H9 (cell line): ENCODE data around the gene FLVCR1. TPM values are rescaled to one million over a fixed set of nuclear protein-coding genes. Genes with fewer than 3 reads are reported as not detected.

Experiments used
- DNase-seq: peaks from one replicate; pipeline ENCODE4 v3.0.0-alpha.2; 2017
- H2AFZ ChIP-seq: one replicate; pipeline ENCODE4 v1.6.1; 2013; ENCODE audit warnings: mild to moderate bottlenecking, low read length, control low read depth, moderate library complexity
- H2AK5ac ChIP-seq: 2 replicates; pipeline ENCODE4 v1.6.1; 2013; ENCODE audit warnings: low read length, control low read depth, mixed read lengths; ENCODE audit not compliant: insufficient read length
- H2BK120ac ChIP-seq: one replicate; pipeline ENCODE4 v1.6.1; 2013; ENCODE audit warnings: low read depth, mild to moderate bottlenecking, low read length, control low read depth, inconsistent platforms; ENCODE audit not compliant: poor library complexity, severe bottlenecking
- H2BK12ac ChIP-seq: 2 replicates; pipeline ENCODE4 v1.6.1; 2013; ENCODE audit warnings: low read length, control low read depth, mixed read lengths, low read depth; ENCODE audit not compliant: insufficient read length
- H2BK15ac ChIP-seq: 2 replicates; pipeline ENCODE4 v1.6.1; 2013; ENCODE audit warnings: low read depth, low read length, control low read depth
- H2BK20ac ChIP-seq: one replicate; pipeline ENCODE4 v1.6.1; 2013; ENCODE audit warnings: low read depth, mild to moderate bottlenecking, low read length, control low read depth, inconsistent platforms; ENCODE audit not compliant: poor library complexity, severe bottlenecking
- H2BK5ac ChIP-seq: 2 replicates; pipeline ENCODE4 v1.6.1; 2013; ENCODE audit warnings: low read length, control low read depth, mixed read lengths; ENCODE audit not compliant: insufficient read length
- H3K14ac ChIP-seq: 2 replicates; pipeline ENCODE4 v1.6.1; 2013; ENCODE audit warnings: low read length, control low read depth; ENCODE audit not compliant: insufficient read depth
- H3K18ac ChIP-seq: 2 replicates; pipeline ENCODE4 v1.6.1; 2013; ENCODE audit warnings: low read depth, mild to moderate bottlenecking, mixed read lengths, low read length, control low read depth; ENCODE audit not compliant: insufficient read length
- H3K23ac ChIP-seq: 2 replicates; pipeline ENCODE4 v1.6.1; 2013; ENCODE audit warnings: low read length, control low read depth, mixed read lengths, low read depth; ENCODE audit not compliant: insufficient read length
- H3K23me2 ChIP-seq: 2 replicates; pipeline ENCODE4 v1.6.1; 2013; ENCODE audit warnings: low read depth, mild to moderate bottlenecking, mixed read lengths, low read length, control low read depth; ENCODE audit not compliant: insufficient read length, poor library complexity, severe bottlenecking
- H3K27ac ChIP-seq: 2 replicates; pipeline ENCODE4 v1.5.1; 2013; ENCODE audit warnings: low read length, control low read depth, mixed read lengths, low read depth; ENCODE audit not compliant: insufficient read length
- H3K27me3 ChIP-seq: 2 replicates; pipeline ENCODE4 v1.6.1; 2013; ENCODE audit warnings: low read length, control low read depth, inconsistent platforms; ENCODE audit not compliant: insufficient read depth
- H3K4ac ChIP-seq: 2 replicates; pipeline ENCODE4 v1.6.1; 2013; ENCODE audit warnings: low read depth, mild to moderate bottlenecking, control low read depth, inconsistent platforms, low read length, moderate library complexity
- H3K4me1 ChIP-seq: 2 replicates; pipeline ENCODE4 v1.6.1; 2013; ENCODE audit warnings: low read length, control low read depth, inconsistent platforms; ENCODE audit not compliant: insufficient read depth
- H3K4me2 ChIP-seq: 2 replicates; pipeline ENCODE4 v1.6.1; 2013; ENCODE audit warnings: low read length, control low read depth, mixed read lengths; ENCODE audit not compliant: insufficient read length, insufficient read depth
- H3K56ac ChIP-seq: 2 replicates; pipeline ENCODE4 v1.6.1; 2013; ENCODE audit warnings: low read depth, mild to moderate bottlenecking, mixed read lengths, low read length, control low read depth; ENCODE audit not compliant: insufficient read length
- H3K79me1 ChIP-seq: 2 replicates; pipeline ENCODE4 v1.6.1; 2013; ENCODE audit warnings: low read depth, mild to moderate bottlenecking, moderate library complexity, low read length, control low read depth, inconsistent platforms; ENCODE audit not compliant: insufficient read depth, poor library complexity, severe bottlenecking
- H3K79me2 ChIP-seq: 2 replicates; pipeline ENCODE4 v1.6.1; 2013; ENCODE audit warnings: low read length, control low read depth, inconsistent platforms; ENCODE audit not compliant: insufficient read depth
- H3K9ac ChIP-seq: 2 replicates; pipeline ENCODE4 v1.6.1; 2013; ENCODE audit warnings: low read length, control low read depth, mixed read lengths; ENCODE audit not compliant: insufficient read length; ENCODE audit errors: extremely low read depth
- H3K9me3 ChIP-seq: one replicate; pipeline ENCODE4 v1.6.1; 2013; ENCODE audit warnings: low read depth, low read length, inconsistent platforms; ENCODE audit not compliant: control insufficient read depth
- H3T11ph ChIP-seq: one replicate; pipeline ENCODE4 v1.6.1; 2013; ENCODE audit warnings: mild to moderate bottlenecking, low read length, control low read depth, inconsistent platforms
- H4K20me1 ChIP-seq: one replicate; pipeline ENCODE4 v1.6.1; 2013; ENCODE audit not compliant: control insufficient read depth, insufficient read length, insufficient read depth
- H4K5ac ChIP-seq: 2 replicates; pipeline ENCODE4 v1.6.1; 2013; ENCODE audit warnings: low read depth, mild to moderate bottlenecking, mixed read lengths, low read length, control low read depth; ENCODE audit not compliant: insufficient read length
- H4K8ac ChIP-seq: replicated peaks from 2 replicates; pipeline ENCODE4 v1.6.1; 2013; ENCODE audit warnings: low read length, control low read depth, mixed read lengths, low read depth; ENCODE audit not compliant: insufficient read length
- H4K91ac ChIP-seq: 2 replicates; pipeline ENCODE4 v1.6.1; 2013; ENCODE audit warnings: low read depth, mild to moderate bottlenecking, moderate library complexity, mixed read lengths, low read length, control low read depth; ENCODE audit not compliant: insufficient read length
- H3K27ac Mint-ChIP-seq, 3 experiments: 2 replicates in 2 of 3; 3 replicates in 1 of 3; pipeline ENCODE4 v1.8.0; 2020 to 2021; ENCODE audit warnings: mixed read lengths in 3 of 3, mild to moderate bottlenecking in 1 of 3, moderate library complexity in 1 of 3
- H3K27me3 Mint-ChIP-seq: 2 replicates; pipeline ENCODE4 v1.8.0; 2021; ENCODE audit warnings: low read depth, mild to moderate bottlenecking, moderate library complexity, mixed read lengths
- H3K36me3 Mint-ChIP-seq, 3 experiments: 2 replicates in 2 of 3; 3 replicates in 1 of 3; pipeline ENCODE4 v1.8.0; 2020 to 2021; ENCODE audit warnings: low read depth in 3 of 3, mixed read lengths in 3 of 3; ENCODE audit not compliant: insufficient read depth in 1 of 3
- H3K4me1 Mint-ChIP-seq, 2 experiments: 2 replicates each; pipeline ENCODE4 v1.8.0; 2020; ENCODE audit warnings: mixed read lengths in 2 of 2
- H3K4me3 Mint-ChIP-seq, 2 experiments: 2 replicates in 1 of 2; 3 replicates in 1 of 2; pipeline ENCODE4 v1.8.0; 2020 to 2021; ENCODE audit warnings: mild to moderate bottlenecking in 2 of 2, mixed read lengths in 2 of 2, moderate library complexity in 1 of 2
- H3K9me3 Mint-ChIP-seq, 2 experiments: 2 replicates in 1 of 2; 3 replicates in 1 of 2; pipeline ENCODE4 v1.8.0; 2020; ENCODE audit warnings: mild to moderate bottlenecking in 2 of 2, mixed read lengths in 2 of 2, moderate library complexity in 1 of 2
- CTCF ChIP-seq: fragments of 200-600 bp; sonication (generic); conservative IDR thresholded peaks from 3 replicates; pipeline ENCODE4 v1.8.0; 2021; ENCODE audit warnings: antibody characterized with exemption, mild to moderate bottlenecking
- WGBS: extraction: QIAGEN DNeasy Blood & Tissue Kit; methylation state at CpG from one replicate; pipeline ENCODE4 v1.1.7; 2013; ENCODE audit warnings: missing lambda C conversion rate, low lambda C conversion rate, mixed read lengths; ENCODE audit not compliant: insufficient read length; ENCODE audit errors: extremely low coverage; 5-methylcytosine and 5-hydroxymethylcytosine counted together
- total RNA-seq: library from RNA; stranded (reverse); gene quantifications from 2 replicates; pipeline ENCODE4 v1.2.1, GENCODE V29; 2021

Gene FLVCR1
- total RNA-seq, 1 experiment from 2014 or later, result 55.2 TPM

- no peak overlapping the region for H3K56ac ChIP-seq
Observed at GRCh38 chr1:212824201-212824600, 33.9 kb upstream of the FLVCR1 start.

More at GRCh38 chr1:212824201-212824600, 33.9 kb upstream of the FLVCR1 start:
- Mint-ChIP-seq H3K27ac (no peak overlapping the region), H3K36me3 (peaks cover 17 to 26% (median 18%) of the 10 kb centered on the region in 3 experiments), H3K9me3 (peaks cover 20 to 30% of the 10 kb centered on the region in 2 experiments), H3K27me3 (no peaks in the 10 kb centered on the region; the same call in none of the 2 replicates), H3K4me1 (peaks cover 6 to 9% of the 10 kb centered on the region in 2 experiments), H3K4me3 (no peak overlapping the region)
- H2BK12ac ChIP-seq, result no peak overlapping the region
- no peak overlapping the region for H2BK20ac ChIP-seq
- H4K5ac ChIP-seq, result no peak overlapping the region
- no peak overlapping the region for H2BK5ac ChIP-seq
- no peaks in the 10 kb centered on the region for H3K23me2 ChIP-seq
- WGBS, result no CpG with 5 or more reads among the region's 16 CpGs
- H3K27me3 ChIP-seq, result no peaks in the 10 kb centered on the region
- DNase-seq, result no peak
- no peak overlapping the region for H3K4ac ChIP-seq
- no peak for TF ChIP-seq CTCF
- H2BK15ac ChIP-seq, result no peak overlapping the region
- no peak overlapping the region for H3K18ac ChIP-seq
- no peaks in the 10 kb centered on the region for H3K79me1 ChIP-seq
- H3K4me1 ChIP-seq, result no peaks in the 10 kb centered on the region; the same call in 1 of the 2 replicates
- no peak overlapping the region for H3K9ac ChIP-seq
- no peaks in the 10 kb centered on the region for H3K79me2 ChIP-seq
- H3K4me2 ChIP-seq, result no peak overlapping the region
- no peak overlapping the region for H2AK5ac ChIP-seq
- H2AFZ ChIP-seq, result no peak overlapping the region
- no peak overlapping the region for H3K23ac ChIP-seq
- peaks cover 10% of the 10 kb centered on the region for H3K9me3 ChIP-seq
- H3K27ac ChIP-seq, result no peak overlapping the region
- no peak overlapping the region for H3T11ph ChIP-seq
- H2BK120ac ChIP-seq, result no peak overlapping the region
- H4K91ac ChIP-seq, result no peak overlapping the region
- no peak overlapping the region for H4K8ac ChIP-seq
- H4K20me1 ChIP-seq, result no peaks in the 10 kb centered on the region
- no peak overlapping the region for H3K14ac ChIP-seq
